ENCODE data around the gene KIF3A. TPM values are rescaled to one million over a fixed set of nuclear protein-coding genes. Genes with fewer than 3 reads are reported as not detected.

The KIF3A gene
- total RNA-seq, 2 donors from 2014 or later: 5.9 to 14.0 TPM

- intact Hi-C loops (cut with DNase I): no loop called here
- H3K27ac ChIP-seq: no peak overlapping the region
These were observed 29.8 kb upstream of the KIF3A start for GRCh38 chr5:132767150-132767549.

GRCh38 chr5:132766806-132767055 is 29.4 kb upstream of the KIF3A start:
- Histone ChIP-seq H3K27ac (no peak overlapping the region), H3K9me3 (no peaks in the 10 kb centered on the region), H3K4me3 (no peak overlapping the region), H3K27me3 (replicated peaks; ENCODE audit: insufficient read depth) (no peaks in the 10 kb centered on the region), H3K36me3 (no peaks in the 10 kb centered on the region), H3K4me1 (replicated peaks) (no peaks in the 10 kb centered on the region)
- no peak for TF ChIP-seq CTCF (IDR thresholded peaks at IDR 0.05)
- TF ChIP-seq POLR2AphosphoS5 (IDR thresholded peaks at IDR 0.05): no peak
- TF ChIP-seq POLR2A (IDR thresholded peaks at IDR 0.05): no peak
- intact Hi-C loops (cut with DNase I): no loop called here
- 93% methylated on average over 1 of the region's 1 CpG for WGBS
- DNase-seq (ENCODE audit: low spot score): no peak

More at GRCh38 chr5:132767150-132767549, 29.8 kb upstream of the KIF3A start:
- Histone ChIP-seq H3K9me3 (no peaks in the 10 kb centered on the region), H3K27me3 (replicated peaks; ENCODE audit: insufficient read depth) (no peaks in the 10 kb centered on the region), H3K4me3 (no peak overlapping the region), H3K36me3 (no peaks in the 10 kb centered on the region), H3K4me1 (replicated peaks) (no peaks in the 10 kb centered on the region)
- no peak for TF ChIP-seq POLR2A (IDR thresholded peaks at IDR 0.05)
- TF ChIP-seq CTCF (IDR thresholded peaks at IDR 0.05): no peak
- TF ChIP-seq POLR2AphosphoS5 (IDR thresholded peaks at IDR 0.05): no peak
- 28% methylated on average over 2 of the region's 2 CpGs for WGBS
- no peak for DNase-seq (ENCODE audit: low spot score)

GRCh38 chr5:132766020-132766805 is 28.9 kb upstream of the KIF3A start:
- no peaks in the 10 kb centered on the region for H3K4me1 ChIP-seq (replicated peaks)
- H3K4me3 ChIP-seq: no peak overlapping the region
- no peaks in the 10 kb centered on the region for H3K27me3 ChIP-seq (replicated peaks; ENCODE audit: insufficient read depth)
- TF ChIP-seq POLR2AphosphoS5 (IDR thresholded peaks at IDR 0.05) (no peak), CTCF (IDR thresholded peaks at IDR 0.05) (no peak), POLR2A (IDR thresholded peaks at IDR 0.05) (no peak)
- whole genome bisulfite sequencing: 88% methylated on average over 14 of the region's 14 CpGs
- DNase-seq (ENCODE audit: low spot score): no peak
- intact Hi-C loops (cut with DNase I): no loop called here
- no peak overlapping the region for H3K27ac ChIP-seq
- H3K36me3 ChIP-seq: no peaks in the 10 kb centered on the region
- no peaks in the 10 kb centered on the region for H3K9me3 ChIP-seq

GRCh38 chr5:132765311-132766019 is 28.1 kb upstream of the KIF3A start:
- Histone ChIP-seq H3K27me3 (replicated peaks; ENCODE audit: insufficient read depth) (no peaks in the 10 kb centered on the region), H3K4me3 (no peak overlapping the region), H3K36me3 (no peaks in the 10 kb centered on the region), H3K27ac (no peak overlapping the region), H3K9me3 (no peaks in the 10 kb centered on the region), H3K4me1 (replicated peaks) (no peaks in the 10 kb centered on the region)
- no peak for DNase-seq (ENCODE audit: low spot score)
- intact Hi-C loops (cut with DNase I): no loop called here
- TF ChIP-seq CTCF (IDR thresholded peaks at IDR 0.05) (no peak), POLR2A (IDR thresholded peaks at IDR 0.05) (no peak), POLR2AphosphoS5 (IDR thresholded peaks at IDR 0.05) (no peak)
- WGBS: 83% methylated on average over 12 of the region's 12 CpGs

Measured in prostate gland (tissue), 2 donors.